Measurements from ENCODE around the gene ZEB2. TPM values are rescaled to one million over a fixed set of nuclear protein-coding genes. Genes with fewer than 3 reads are reported as not detected.

The ZEB2 gene
- total RNA-seq, 1 donor from 2014 or later, result 161 TPM

DNA sequence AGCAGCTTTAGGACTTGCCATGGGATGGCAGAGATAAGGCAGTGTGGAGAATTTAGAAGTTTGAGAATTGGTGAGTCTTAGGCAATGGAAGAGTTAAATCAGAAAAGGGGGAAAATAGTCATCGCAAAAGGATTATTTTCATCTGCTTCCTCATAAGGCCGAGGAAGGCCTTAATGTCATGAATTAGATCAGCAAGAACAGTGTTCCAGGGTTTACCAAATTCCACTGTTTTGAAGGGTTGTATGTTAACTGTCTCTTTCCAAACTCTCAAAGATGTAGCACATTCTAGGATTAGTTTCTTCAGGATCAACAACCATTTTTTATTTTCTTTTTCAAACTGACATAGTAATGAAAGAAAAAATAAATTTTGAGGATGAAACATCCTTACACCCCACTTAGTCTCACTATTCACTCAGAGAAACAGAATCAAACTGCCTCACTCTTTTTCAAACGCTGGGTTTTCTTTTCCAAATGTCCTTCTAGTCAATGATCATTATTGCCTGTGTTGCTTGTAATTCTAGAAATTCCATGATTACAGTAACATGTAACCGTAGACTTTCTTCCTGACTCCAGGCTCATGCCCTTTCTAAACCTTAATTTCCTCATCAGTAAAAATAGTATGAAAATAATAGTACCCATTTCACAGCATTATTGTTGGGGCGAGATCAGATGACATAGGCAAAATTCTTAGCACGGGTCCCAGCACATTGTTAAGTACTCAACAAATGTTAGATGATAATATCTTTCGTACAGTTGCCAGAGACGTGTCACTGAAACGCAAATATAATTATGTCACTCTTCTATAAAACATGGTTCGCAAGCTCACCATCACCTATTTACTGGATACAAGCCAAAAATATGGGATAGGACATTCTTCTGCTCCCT is 23.6 kb downstream of the ZEB2 start:
- no peak for DNase-seq

GRCh38 chr2:144495227-144496091 is 24.5 kb downstream of the ZEB2 start:
- DNase-seq, result no peak

- no peak for DNase-seq
Measured at GRCh38 chr2:144493027-144493809, 26.7 kb downstream of the ZEB2 start.

DNA sequence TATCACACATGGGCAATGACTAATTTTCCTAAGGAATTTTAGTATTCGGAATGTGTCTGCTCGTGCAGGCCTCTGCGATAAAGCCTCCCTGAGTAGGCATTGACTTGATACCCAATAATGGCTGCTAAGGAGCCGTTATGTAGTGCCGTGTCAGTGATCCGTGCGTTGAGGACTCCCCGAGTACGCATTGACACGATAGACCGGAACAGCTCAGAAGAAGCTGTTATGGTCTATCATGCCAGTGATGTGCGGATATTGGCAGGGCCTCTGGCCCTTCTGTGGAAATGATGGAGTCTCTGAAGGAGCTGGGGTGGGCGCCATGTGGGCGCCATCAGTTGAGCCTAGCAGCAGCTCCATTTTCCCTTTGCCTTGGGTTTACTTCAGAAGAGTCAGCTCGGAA is 29.1 kb downstream of the ZEB2 start:
- DNase-seq, result no peak

GRCh38 chr2:144490017-144490416 is 29.9 kb downstream of the ZEB2 start:
- no peak for DNase-seq

GRCh38 chr2:144489315-144489916 is 30.5 kb downstream of the ZEB2 start:
- no peak for DNase-seq

DNA sequence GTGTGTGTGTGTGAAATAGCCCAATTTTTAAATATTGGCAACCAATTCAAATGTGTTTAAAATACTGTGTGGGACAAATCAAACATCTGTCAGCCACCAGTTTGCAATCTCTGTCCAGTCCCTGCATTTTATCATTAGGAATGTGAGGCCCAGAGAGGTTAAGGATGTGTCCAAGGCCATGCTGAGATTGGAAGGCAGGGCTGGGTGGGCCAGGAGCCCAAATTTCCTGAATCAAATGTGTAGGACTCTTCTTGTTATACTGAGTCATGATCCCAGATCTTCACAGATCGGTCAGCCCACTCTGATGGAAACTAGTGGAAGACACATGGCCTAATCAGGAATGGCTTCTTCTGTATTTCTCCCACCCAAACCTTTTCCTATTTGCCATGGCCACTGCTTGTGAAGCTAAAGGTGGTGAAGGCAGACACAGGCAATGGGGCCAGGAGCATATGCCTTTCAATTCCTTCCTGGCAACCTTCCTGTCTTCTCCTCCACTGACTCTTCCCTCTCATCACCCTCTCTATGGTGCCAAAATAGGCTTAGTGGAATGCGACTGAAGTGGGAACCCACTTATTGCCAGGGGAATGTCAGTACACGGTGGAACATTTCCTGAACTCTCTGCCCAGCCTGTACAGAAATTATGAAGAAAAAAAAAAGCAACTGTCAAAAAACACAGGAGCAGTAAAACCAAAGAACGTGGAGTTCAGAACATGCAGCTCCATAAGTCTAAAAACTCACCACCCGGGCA is 35.5 kb downstream of the ZEB2 start:
- DNase-seq, result no peak

DNA sequence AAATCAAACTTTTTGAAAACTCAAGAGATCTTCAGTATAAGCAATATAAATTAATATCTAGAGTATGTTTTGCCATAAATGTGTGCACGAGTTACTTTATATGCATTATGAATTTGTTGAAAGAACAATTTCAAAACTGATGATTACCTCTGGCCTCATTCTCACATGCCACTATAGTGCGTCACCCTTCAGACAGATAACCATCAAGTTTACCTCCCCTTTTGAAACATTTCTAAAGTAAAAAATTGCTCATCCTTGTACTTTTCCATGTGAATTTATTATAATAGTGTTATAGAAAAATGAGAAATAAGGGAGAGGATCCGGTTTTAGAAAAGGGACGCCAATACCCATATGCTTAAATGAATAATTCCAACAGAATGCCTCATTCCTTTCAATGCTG is 38.3 kb downstream of the ZEB2 start:
- no peak for DNase-seq

DNA sequence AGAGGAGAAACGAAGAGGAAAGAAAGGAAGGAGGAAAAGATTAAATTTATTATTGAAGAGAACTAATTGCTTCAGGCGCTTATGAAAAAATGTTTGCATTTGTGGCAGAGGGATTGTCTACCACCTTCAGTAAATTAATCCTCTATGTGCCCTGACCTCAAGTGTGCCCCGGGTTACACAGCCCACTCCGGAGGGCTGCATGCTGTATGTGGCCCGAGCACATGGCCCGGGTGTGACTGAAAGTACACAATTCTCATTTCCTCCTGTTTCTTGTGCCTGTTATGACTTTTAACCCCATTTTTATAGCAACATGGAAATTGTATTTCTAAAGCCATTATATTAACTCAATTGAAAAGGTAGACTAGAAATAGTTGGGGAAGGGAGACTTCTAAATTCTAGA is 38.8 kb downstream of the ZEB2 start:
- DNase-seq, result no peak

GRCh38 chr2:144480285-144480684 is 39.6 kb downstream of the ZEB2 start:
- no peak for DNase-seq

DNA sequence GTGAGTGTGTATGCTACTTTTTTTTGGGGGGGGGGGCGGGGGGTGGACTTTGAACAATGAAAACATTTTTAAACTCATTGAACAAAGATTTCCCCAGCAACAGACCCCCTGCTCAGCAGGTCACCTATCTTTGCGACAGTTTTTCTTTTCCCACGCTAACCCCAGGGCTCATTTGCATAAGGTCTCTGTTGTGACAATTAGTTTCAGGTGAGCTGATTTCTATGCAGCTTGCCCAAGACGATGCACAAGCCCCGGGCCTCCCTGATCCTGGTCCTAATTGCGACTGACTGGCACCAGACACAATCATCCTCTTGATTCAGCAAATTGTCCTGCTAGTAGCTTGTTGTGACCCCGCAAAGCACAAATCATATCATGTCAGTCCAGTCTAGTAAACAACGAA is 40.3 kb downstream of the ZEB2 start:
- no peak for DNase-seq

GRCh38 chr2:144479138-144479537 is 40.8 kb downstream of the ZEB2 start:
- no peak for DNase-seq

DNA sequence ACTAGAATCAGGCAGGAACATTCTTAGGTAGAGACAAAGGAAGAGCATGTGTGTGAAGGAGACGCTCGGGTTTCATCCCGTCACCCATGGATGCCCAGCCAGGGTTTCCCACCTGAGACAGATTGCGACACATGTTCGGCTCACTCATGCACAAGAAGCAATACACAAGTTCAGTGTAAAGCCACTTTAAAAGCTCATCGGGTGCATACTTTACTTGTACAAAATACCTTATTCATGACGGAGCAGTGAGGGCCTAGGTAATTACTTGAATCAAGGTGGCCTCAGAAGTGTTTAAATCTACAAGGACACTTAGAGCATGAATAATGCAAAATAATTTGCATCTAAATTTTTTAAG is 42.0 kb downstream of the ZEB2 start:
- no peak for DNase-seq

DNA sequence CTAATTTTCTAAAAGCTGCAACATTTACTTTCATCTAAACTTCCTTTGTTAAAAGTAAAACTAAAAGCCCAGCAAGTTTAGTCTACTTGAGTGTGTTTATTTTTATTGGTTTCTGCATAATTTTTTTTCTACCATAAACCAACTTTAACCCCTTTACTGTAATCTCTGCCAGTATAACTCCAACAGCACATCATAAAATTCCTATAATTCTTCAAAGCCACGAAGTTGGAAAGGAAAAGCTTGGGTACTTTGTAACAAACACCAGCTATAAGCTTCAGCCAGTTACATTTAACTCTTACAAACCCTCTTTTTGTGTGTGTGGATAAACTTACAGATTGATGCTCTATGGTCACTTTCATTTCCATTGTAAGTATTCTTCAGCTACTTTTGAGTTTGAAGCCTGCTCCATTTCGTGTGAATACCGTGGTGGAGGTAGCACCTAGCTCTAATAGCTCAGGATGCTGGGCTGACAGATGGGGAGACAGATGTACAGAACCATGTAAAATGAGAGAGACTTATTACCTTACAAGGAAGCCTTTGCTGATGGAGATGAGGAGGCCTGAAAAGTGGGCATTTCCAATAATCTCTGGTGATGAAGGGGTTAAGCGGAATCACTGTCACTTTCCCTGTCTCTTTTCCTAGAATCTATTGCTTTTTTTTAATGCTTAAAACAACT is 42.5 kb downstream of the ZEB2 start:
- no peak for DNase-seq

DNA sequence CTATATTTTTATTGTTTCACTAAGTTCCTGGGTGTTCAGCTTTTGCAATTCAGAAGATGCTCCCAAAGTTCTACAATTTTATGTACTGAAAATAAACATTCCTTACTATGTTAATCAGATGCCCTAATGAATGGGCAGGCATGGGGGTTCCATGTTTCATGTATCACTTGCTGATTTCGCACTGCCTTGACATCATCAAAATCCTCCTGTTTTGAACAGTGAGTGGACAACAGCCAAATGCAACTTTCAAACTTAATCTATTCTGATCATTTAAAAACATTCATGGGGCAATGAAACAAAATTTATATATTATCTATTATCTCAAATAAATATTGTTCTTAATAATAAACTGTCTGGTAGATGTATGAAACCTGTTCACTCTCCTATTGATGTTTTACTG is 43.2 kb downstream of the ZEB2 start:
- no peak for DNase-seq

GRCh38 chr2:144475569-144476275 is 44.2 kb downstream of the ZEB2 start:
- no peak for DNase-seq

DNA sequence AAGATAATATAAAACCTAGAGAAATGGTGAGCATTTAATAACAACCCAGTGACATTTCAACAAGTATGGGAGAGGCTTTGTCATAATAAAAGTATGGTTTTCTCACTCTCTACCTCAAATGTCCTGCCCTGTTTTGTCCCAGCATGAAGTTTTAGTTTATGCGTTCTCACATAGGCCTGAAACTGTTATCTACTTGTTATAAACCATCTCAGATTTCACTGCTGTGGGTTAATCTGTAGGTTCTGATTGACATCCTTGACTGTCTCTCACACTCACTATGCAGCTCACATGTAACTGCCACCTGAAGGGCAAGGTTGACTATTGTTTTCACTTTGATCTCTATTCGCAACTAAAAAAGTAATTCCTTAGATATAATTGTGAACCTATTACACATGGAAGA is 44.9 kb downstream of the ZEB2 start:
- DNase-seq, result no peak

DNA sequence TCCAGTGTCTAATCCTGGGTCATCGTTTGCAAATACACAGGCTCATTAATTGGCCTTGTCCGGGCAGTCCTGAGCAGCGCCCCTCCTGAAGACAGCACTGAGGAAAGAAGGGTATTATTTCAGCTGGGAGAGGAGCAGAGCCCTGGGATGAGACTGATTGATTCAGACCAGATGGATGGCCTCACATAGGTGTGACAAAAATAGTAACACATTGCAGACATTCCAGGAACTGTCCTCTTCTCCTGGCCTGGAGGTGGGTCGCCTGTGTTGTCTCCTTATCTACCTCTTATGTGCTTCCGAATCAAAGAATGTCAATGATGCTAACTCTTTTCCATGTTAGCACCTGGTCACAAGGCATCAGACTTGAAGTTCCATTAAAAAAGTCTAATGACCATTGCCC is 45.9 kb downstream of the ZEB2 start:
- DNase-seq, result no peak

- no peak for DNase-seq
Measured at GRCh38 chr2:144472911-144473310, 47.0 kb downstream of the ZEB2 start.

DNA sequence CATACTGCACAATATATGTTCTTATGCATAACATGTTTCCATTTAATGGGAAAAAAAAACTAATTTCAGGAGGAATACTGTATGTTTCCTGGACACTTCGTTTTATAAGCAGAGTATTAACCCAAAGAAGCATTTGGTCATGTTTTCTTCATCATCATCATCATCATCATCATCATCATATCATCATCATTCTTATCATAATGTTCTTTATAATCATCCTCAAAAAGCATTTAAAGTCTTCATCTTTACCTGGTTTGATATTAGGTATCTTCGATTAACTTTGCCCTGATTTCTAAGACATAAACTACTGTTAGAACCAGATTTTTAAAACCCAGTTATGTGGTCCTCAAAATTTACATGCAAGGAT is 47.9 kb downstream of the ZEB2 start:
- no peak for DNase-seq

Measured in tongue (tissue), 2 donors.